ENCODE results near the gene ITGAE. TPM values are rescaled to one million over a fixed set of nuclear protein-coding genes. Genes with fewer than 3 reads are reported as not detected.

The ITGAE gene
- total and polyA plus RNA-seq, 2 donors from 2014 or later: 16.5 to 46.3 TPM

DNA sequence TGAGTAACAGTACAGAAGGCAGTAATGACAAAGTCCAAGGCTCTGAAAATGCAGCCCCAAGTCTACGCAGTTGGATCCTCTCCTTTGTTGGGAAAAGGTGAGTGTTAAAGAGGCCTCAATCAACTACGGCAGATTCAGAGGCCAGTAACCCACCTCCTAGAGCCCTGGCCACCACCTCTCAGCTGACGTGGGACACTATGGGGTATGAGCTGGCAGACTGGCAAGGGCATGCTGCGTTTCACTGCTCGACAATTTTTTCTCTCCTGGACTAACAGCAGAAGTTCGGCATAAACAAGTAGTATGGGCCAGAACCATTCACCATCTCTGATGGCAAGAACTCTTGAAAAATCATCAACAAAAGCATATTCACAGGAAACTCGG, 27.9 kb upstream of the ITGAE start:
- no peaks in the 10 kb centered on the region for H3K9me3 ChIP-seq (ENCODE audit: control insufficient read depth in 2 of 3, insufficient read depth in 1 of 3, low read length in 3 of 3)
- H3K9ac ChIP-seq (ENCODE audit: low read length in 3 of 3): no peak overlapping the region
- peaks cover 0 to 5% (median 0%) of the 10 kb centered on the region in 3 donors for H3K4me1 ChIP-seq (ENCODE audit: control insufficient read depth in 2 of 3, insufficient read depth in 2 of 3, low read depth in 1 of 3, low read length in 3 of 3)
- FAIRE-seq: no peak
- H3K4me3 ChIP-seq (ENCODE audit: low read length in 3 of 3): no peak overlapping the region
- H3K36me3 ChIP-seq (ENCODE audit: control insufficient read depth in 2 of 3, insufficient read depth in 3 of 3, low read length in 3 of 3): peaks cover 4 to 29% (median 15%) of the 10 kb centered on the region in 3 donors
- intact Hi-C loops (cut with DNase I): no loop called here
- no peak for DNase-seq
- H3K27me3 ChIP-seq (ENCODE audit: control insufficient read depth, insufficient read depth, low read length): no peaks in the 10 kb centered on the region
- TF ChIP-seq, protein P1, sequence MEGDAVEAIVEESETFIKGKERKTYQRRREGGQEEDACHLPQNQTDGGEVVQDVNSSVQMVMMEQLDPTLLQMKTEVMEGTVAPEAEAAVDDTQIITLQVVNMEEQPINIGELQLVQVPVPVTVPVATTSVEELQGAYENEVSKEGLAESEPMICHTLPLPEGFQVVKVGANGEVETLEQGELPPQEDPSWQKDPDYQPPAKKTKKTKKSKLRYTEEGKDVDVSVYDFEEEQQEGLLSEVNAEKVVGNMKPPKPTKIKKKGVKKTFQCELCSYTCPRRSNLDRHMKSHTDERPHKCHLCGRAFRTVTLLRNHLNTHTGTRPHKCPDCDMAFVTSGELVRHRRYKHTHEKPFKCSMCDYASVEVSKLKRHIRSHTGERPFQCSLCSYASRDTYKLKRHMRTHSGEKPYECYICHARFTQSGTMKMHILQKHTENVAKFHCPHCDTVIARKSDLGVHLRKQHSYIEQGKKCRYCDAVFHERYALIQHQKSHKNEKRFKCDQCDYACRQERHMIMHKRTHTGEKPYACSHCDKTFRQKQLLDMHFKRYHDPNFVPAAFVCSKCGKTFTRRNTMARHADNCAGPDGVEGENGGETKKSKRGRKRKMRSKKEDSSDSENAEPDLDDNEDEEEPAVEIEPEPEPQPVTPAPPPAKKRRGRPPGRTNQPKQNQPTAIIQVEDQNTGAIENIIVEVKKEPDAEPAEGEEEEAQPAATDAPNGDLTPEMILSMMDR (IDR thresholded peaks at IDR 0.05; ENCODE audit: borderline replicate concordance, extremely low read depth, insufficient read depth): no peak
- H3K27ac ChIP-seq (ENCODE audit: low read depth in 2 of 2, low read length in 2 of 2): no peak overlapping the region

DNA sequence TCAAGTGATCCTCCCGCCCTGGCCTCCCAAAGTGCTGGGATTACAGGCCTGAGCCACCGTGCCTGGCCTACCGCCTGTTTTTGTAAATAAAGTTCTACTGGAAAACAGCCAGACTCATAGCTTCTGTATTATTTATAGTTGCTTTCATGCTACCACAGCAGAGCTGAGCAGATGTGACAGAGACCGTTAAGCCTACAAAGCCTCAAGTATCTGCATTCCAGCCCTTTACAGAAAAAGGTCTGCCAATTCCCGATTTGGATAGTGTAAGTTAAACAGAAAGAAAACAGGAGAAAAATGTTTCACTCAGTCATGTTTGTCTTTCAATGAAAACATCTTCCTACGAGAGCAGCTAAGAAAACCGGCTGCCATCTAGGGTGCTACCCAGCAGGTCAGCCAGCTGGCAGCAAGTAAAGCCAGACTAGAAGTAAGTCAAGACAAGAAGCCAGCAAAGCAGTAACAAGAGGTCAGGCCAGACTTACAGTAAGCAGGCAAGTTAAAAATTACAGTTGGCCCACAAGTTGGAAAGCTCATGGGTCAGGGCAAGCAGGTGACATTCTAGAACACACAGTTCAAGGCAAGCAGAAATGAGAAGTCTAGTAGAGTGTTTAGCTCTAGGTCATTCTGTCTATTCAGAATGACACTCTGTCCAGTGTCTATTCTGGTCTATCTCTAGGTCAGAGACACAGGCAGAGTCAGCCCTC, 27.3 kb upstream of the ITGAE start:
- H3K27ac ChIP-seq (ENCODE audit: low read depth in 2 of 2, low read length in 2 of 2): no peak overlapping the region
- no peak for FAIRE-seq

DNA sequence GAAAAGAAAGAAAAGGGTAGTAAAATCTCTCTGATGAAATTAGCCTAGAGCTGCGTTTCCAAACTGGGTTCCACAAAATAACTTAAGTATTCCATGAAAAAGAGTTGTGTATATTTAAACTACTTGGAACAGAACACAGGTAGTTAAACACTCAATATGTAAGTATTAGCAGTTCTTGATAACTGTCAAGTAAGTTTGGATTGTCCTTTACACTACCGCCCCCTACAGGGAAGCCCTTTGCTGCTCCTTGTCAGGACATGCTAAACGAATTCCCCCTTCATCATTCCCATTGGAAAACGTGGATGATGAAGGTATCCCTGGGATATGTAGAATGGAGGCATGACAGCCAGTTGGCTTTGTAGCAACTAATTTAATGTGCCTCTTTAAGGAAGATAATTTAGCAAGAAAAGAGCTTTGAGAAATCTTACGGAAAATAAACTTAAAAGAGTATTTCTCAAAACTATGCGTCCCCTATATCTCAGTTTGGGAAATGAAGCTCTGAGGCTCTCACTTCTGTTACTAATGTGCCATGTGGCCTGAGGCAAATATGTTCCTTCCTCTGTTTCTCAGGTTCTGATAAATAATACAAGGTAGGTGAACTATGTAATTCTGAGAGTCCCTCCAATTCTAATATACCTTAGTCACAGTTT, 26.3 kb upstream of the ITGAE start:
- H3K9me3 ChIP-seq (ENCODE audit: control insufficient read depth in 2 of 3, insufficient read depth in 1 of 3, low read length in 3 of 3): no peaks in the 10 kb centered on the region
- H3K27me3 ChIP-seq (ENCODE audit: control insufficient read depth, insufficient read depth, low read length): no peaks in the 10 kb centered on the region
- DNase-seq (peak in 4 of 5 donors; percentile 43 to 79 (median 58)), FAIRE-seq (no peak)
- no peak overlapping the region for H3K9ac ChIP-seq (ENCODE audit: low read length in 3 of 3)
- intact Hi-C loops (cut with DNase I): no loop called here
- peaks cover 0 to 5% (median 0%) of the 10 kb centered on the region in 3 donors for H3K4me1 ChIP-seq (ENCODE audit: control insufficient read depth in 2 of 3, insufficient read depth in 2 of 3, low read depth in 1 of 3, low read length in 3 of 3)
- H3K4me3 ChIP-seq (ENCODE audit: low read length in 3 of 3): no peak overlapping the region
- TF ChIP-seq, protein P1 (IDR thresholded peaks at IDR 0.05; ENCODE audit: borderline replicate concordance, extremely low read depth, insufficient read depth): peak; percentile 49
- H3K36me3 ChIP-seq (ENCODE audit: control insufficient read depth in 2 of 3, insufficient read depth in 3 of 3, low read length in 3 of 3): peaks cover 4 to 38% (median 22%) of the 10 kb centered on the region in 3 donors
- no peak overlapping the region for H3K27ac ChIP-seq (ENCODE audit: low read depth in 2 of 2, low read length in 2 of 2)

More for the DNA sequence above, 27.3 kb upstream of the ITGAE start:
- peak in 1 of 5 donors; percentile 18 for DNase-seq
- TF ChIP-seq, protein P1 (IDR thresholded peaks at IDR 0.05; ENCODE audit: borderline replicate concordance, extremely low read depth, insufficient read depth): no peak
- Histone ChIP-seq H3K4me1 (ENCODE audit: control insufficient read depth in 2 of 3, insufficient read depth in 2 of 3, low read depth in 1 of 3, low read length in 3 of 3) (peaks cover 0 to 5% (median 0%) of the 10 kb centered on the region in 3 donors), H3K4me3 (ENCODE audit: low read length in 3 of 3) (no peak overlapping the region), H3K27me3 (ENCODE audit: control insufficient read depth, insufficient read depth, low read length) (no peaks in the 10 kb centered on the region), H3K9me3 (ENCODE audit: control insufficient read depth in 2 of 3, insufficient read depth in 1 of 3, low read length in 3 of 3) (no peaks in the 10 kb centered on the region), H3K36me3 (ENCODE audit: control insufficient read depth in 2 of 3, insufficient read depth in 3 of 3, low read length in 3 of 3) (peaks cover 4 to 33% (median 18%) of the 10 kb centered on the region in 3 donors), H3K9ac (ENCODE audit: low read length in 3 of 3) (no peak overlapping the region)
- intact Hi-C loops (cut with DNase I): no loop called here

All from kidney (tissue), 14 donors.